HG03565 (cell line): ENCODE data around the gene MYO5A.

Source experiments
- ATAC-seq: cut with Tn5 transposase; IDR thresholded peaks from one replicate; pipeline ENCODE4 v1.9.1; 2021; ENCODE audit warnings: mild to moderate bottlenecking, moderate library complexity; ENCODE audit not compliant: unreplicated experiment

The MYO5A gene

DNA sequence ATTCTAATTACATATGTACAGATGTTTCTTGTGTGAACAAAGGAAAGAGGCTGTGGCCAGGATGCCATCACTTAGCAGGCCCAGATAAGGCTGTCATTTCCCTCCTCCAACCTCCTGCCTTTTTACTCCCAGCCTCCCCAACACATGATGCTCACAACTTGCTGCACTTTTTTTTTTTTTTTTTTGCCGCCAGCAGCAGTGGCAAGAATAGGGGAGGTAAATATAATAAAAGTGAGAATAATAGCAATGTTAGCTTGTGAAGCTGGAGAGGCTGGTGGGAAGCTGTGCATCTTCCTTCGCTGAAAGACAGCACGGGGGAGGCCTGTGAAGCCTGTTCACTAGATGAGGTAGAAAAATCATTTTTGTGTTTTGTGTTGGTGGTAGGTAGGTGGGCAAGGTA, 190.6 kb downstream of the MYO5A start:
- no peak for ATAC-seq

DNA sequence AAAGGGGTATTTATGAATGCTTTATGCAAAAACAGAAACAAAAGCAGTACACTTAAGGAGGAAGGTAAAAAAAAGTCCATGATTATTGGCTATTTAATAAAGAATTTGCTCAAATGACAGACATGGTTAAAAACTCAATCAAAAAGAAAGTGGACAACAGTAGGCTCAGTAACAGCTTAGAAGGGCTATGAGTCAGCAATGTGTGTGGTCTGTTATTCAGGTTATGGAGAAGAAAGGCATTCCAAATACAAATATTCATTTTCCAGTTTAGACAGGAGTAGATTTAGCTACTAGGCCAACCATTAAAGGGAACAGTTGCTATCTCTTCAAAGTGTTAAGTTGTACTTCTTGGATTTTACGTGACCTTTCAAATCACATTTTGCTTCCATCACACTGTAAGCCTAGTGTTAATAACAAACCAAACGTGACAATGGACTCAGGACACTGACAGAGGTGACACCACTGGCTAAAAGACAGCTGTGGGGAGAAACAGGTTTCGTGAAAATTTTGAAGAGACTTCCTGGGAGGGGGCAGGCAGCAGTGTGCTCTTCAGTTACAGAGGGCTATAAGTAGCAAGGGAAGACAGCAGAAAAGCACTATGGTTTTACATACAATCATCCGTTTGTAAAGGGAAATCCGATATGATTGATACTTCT, 191.4 kb downstream of the MYO5A start:
- ATAC-seq = no peak

DNA sequence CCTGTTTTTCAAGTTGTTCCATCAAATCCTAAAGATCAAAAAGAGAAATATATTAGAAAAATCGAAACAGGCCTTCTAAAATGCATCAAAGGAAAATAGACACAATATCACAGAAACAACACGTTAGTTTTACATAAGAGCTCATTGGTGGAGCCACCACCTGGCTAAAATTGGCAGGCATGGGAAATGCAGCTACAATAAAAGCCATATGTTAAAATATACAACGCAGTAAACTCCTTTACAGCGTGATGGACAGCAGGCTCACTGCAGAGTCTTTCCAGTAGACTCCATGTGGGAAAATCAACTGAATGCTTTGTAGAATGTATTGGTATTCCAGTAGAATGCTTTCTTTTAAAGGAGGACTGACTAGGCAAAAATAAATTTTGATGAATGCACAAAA, 192.2 kb downstream of the MYO5A start:
- ATAC-seq = no peak

DNA sequence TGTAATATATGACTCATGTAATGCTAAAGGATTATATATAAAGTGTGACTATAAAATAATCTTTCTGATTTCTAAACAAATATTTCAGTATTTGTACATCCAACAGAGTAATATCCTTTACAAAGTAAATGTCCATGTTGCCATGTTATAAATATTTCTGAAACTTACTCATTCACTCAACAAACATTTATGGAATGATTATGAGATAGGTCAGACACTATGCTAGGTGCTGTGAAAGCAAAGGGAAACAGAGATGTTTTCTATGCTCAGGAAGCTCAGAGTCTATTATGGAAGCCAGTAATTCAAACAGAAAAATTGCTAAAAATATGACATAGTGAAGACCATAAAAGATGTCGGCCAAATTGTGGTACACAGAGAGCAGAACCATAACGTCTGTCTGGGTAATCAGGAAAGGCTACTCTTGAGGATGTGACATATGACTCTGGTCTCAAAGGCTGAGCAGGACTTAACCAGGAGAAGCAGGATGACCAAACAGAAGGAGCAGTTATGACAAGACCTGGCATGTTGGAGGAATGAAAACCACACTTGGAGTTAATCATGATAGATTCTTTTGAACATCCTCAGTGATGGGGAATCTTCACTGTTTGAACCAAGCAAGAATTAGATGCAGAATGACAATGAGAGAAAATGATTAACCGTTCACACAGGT, 194.1 kb downstream of the MYO5A start:
- no peak for ATAC-seq

DNA sequence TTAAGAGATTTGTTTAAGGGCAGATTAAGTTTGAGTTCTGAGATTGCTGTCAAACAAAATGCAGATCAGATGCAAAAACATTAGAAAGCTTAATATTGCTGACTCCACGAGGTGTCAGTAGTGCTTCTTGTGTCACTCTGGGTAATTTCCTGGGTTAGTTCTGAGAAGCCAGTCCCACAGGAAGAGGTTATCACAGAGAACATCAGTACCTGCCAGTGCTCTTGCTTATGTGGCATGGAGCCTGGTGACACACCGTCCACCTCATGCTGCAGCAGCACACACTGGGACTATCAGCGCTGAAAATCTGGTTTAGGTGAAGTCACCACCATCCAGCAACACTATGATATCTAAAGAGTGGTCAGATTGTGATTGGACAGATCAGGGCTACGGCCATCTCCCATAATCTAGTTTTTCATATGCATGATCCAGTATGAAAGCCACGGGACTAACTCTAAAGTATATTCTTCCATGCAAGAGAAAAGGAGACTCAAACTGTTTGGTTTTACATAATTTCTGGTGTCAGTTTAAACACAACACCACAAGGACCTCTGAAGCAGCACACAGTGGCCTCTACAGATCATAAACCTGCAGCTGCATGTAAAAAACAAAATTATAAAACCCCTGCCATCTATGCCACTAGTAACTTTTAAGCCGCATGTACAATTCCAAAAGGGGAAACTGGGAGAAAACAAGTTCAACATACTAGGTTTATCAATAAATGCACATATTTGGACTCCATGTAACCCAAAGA, 197.0 kb downstream of the MYO5A start:
- ATAC-seq = peak; percentile 73

DNA sequence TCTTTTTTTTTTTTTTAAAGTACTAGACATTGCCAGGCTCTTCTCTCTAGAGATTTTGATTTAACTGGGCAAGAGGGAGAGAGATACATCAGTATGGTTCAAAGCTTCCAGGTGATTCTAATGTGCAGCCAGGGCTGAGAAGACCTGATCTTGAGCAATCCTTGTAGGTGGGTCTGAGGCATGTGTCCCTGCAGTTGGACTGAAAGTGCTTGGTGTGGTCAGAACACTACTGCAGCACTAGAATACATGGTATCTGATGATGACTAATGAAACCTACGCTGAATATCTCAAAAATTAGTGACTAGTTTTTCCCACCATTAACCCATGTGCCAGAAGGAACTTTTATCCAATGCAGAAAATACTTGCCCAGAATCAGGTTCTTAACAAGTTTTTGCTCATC, 198.7 kb downstream of the MYO5A start:
- no peak for ATAC-seq

DNA sequence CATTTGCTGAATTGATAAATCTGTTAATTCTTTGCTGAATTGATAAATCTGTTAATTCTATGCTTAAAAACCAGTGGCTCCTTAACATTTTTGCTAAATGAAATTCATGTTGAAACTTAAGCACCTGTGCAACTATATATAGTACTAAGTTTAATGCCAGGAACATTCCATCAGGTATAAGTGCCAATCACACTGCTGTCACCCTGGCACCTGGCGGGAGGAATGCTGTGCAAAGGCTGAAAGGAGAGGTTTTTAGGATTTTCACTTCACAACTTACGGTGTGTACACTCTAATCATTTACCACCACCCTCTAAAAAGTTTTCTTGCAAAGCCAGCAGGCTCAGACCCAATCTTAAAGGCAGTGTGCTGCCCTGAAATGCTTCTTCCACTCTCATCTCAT, 199.5 kb downstream of the MYO5A start:
- no peak for ATAC-seq

DNA sequence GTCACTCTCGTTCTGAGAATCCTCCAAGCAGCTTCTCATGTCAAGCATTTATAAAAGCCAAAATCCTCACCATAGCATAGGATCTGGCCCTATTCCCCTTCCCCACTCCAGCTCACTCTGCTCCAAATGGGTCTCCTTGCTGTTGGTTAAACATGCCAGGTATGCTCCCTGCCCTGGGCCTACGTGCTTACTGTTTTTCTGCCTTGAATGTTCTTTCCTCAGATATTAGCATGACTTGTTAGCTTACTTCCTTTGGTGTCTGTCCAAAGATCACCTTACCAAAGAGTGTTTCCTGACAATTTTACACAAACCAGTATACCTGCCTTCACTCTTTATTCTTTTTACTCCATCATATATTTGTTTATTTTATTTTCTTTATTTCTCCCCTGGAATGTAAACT, 200.0 kb downstream of the MYO5A start:
- ATAC-seq = no peak

DNA sequence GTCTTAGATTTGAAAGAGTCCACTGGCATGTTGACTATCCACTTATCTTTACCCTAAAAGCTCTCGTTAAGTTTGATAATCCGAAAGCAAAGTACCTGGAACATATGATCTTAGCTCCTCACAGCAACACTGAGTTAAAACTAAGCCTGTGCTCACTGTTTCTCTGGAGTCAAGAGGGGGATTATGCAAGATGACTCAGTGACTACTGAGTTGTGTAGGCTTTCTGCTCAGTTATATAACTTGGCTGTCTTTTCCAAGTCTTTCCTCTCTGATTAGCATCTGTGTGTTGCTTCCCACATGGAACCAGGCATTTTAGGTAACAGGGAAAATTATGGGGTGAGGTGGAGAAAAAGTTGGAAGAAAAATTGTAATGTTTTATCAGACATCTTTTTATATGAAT, 201.9 kb downstream of the MYO5A start:
- no peak for ATAC-seq

DNA sequence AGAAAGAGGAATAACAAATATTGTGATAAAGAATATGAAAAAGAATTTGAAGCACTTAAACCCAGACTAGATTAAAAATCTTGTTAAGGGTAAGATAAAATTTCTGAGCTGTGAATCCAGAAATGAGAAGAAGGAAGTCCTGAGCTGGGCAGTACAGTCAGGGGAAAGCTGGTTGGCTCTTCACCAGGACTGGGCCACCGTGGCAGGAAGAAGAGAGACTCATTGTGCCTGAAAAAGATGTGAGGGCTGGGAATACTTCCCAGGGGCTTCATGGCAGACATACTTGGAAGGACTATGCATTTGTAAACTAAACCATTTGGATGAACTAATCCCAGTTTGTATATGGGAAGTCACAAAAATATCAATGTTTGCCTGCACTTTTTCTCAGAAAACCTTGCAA, 204.6 kb downstream of the MYO5A start:
- ATAC-seq = no peak

DNA sequence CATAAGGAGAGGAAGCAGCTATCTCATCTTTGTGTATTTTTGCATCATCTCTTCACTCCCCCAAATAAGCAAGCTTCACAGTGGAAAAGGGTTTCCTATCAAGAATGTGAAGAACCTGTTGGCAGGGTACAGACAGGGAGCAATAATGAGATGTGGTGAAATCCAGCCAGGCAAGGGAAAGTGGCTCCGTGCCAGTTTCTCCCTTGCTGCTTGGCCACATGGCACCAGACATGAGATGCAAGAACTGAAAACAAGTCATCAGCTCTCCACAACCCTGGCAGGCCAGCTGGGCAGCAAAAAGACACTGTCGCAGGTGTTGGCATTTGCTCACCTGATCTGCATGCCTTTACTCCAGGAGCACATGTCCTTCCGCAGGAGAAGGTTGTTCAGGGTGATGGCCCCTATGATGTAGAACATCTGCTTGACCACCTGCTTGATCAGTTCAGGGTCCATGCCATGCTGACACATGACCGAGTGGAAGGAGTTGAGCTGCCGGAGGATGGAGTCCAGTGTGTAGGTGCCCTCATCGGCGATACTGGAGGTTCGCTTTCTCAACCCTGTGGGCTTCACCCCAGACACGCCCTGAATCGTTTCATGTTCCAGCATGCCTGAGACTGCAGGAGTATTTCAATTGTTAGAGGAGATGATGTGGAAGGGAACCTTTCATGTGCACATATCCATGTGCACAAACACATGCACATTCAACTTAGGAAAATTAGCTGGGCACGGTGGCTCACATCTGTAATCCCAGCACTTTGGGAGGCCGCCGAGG, 209.8 kb downstream of the MYO5A start:
- ATAC-seq = no peak

DNA sequence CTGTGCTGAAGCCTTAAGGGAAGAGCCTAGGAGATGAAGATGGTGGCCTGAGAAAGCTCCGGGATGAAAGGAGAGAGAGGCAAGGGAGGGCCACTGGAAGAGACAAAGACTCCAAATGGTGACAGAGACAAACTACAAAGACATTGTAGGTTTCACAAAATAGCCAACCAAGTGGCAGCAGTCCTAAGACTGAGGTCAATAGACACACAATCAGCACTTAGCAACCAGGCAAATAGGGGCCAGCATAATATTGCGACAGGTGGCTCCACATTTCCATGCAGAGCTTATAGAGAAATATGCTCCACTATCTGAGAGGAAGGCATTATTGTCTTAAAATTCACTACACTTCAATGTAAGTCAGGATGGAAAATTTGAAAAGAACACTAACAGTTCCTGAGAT, 211.0 kb downstream of the MYO5A start:
- ATAC-seq = no peak

DNA sequence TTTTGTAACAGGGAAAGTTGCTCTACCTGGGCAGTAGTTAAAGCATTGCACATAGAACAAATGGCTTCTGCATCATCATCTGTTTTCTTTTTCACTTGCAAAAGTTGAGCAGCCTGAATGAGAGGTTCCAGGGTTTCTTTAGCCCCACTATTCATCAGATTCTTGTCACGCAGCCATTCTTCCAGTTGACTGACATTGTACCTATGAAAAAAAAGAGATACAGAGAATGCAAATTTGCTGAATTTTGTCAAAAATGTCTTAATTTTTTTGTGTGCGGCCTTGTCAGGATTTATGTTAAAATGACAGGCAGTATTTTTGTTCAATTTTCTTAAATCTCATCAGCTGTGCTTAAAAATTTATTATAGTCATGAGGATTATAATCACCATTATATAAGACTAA, 211.7 kb downstream of the MYO5A start:
- no peak for ATAC-seq

DNA sequence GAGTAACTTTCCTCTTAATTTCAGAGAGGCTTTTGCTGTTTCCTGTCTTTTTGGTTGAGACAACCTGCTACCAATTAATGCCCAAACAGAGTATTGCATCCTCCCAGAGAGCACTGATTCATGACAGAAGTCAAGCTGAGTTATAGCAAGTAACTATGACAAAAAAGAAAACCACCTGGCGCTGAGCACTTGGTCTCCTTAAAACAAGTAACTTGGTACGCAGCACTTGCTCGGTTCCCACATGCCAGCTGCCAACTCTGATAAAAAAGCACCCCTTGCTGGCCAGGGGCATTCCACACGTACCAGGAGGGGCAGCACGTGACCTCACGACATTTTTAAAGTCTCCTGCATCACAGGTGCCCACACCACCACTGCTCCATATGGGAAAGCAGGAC, 219.5 kb downstream of the MYO5A start:
- peak; percentile 41 for ATAC-seq

DNA sequence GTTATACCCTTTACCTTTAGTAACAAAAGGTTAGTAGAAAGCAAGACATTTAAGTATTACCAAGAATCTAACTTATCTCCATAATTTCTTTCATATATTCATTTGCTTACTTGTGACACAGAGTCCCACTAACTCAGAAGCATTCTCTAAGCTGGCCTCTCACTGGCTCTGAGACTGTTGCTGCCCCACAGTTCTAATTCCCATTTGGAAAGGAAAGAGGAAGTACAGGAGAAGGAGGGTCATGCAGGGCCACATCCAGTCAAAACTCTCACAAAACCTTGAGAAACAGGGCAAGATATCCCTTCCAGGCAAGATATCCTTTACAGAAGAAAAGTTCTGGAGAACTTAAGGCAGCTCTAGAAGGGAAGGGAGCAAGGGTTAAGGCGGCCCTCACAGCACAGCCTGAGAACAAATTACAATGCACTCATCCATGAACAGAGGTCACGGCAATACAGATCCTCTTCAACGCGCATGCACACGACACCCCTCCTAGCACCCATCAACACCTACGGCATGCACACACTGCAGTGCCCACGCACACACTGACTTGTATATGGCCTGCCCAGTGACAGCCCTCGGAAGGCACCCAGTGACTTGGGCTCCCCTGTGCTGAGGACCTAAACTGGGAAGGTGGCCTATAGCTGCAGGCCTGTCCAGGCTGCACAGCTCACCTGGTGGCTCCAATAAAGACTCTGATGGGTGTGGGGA, 220.1 kb downstream of the MYO5A start:
- ATAC-seq = peak; percentile 51

DNA sequence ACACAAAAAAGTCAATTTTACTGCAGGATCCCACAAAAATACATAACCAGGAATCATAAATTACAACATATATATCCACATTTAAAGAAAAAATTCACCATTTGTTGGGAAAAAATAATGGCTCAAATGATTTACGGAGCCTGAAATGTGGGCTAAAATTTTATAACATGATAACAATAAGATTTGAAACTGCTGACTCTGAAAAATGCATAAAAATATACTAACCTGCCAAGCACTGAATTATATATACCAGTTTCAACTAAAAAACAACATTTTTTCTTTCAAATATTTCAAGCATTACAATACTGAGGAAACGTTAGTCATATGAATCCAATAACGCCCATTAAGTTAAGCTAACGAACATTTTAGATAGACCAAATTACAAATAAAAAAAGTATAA, 220.8 kb downstream of the MYO5A start:
- ATAC-seq = no peak

DNA sequence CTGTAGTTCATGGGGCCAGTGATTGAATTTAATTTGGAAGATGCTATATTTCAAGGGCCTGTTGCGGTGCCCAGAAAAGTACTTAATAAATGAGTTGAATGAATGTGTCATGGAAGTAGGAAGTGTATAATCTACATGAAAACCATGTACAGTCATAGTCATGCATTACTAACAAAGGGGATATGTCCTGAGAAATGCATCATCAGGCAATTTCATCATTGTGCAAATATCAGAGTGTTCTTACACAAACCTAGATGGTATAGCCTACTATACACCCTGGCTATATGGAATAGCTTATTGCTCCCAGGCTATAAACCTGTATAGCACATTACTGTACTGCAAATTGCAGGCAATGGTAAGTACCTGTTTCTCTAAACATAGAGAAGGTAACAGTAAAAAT, 222.4 kb downstream of the MYO5A start:
- no peak for ATAC-seq

DNA sequence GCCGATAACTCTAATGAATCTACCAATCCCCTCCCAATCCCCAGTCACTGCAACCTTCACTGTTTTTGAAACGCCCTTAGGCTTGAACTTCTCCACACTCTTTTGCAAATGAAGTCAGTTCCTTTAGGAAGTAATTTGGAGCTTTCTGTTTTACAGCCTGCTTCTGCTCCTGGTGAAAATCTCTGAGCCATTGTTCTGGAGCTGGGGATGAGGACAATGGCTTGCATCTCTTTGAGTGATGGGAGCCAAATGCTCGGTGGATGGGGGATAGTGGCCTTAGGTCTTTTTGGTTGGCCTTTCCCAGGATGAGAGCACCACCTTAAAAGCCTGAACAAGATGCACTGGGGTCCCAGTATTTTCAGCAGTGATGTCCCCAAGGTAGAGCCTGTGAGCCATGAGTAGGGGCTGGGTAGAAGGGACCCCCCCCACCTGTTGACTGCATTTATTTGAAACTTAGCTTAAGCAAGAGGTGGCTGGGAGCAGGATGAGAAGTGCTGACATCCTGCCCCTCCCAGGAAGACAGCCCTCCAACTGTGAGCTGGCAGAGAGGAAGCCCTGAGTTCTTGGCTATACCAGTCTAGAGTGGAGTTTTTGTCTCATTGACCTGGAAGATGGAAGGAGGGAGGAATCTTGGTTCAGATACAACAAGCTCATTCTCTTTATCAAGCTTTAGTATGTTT, 225.4 kb downstream of the MYO5A start:
- no peak for ATAC-seq

DNA sequence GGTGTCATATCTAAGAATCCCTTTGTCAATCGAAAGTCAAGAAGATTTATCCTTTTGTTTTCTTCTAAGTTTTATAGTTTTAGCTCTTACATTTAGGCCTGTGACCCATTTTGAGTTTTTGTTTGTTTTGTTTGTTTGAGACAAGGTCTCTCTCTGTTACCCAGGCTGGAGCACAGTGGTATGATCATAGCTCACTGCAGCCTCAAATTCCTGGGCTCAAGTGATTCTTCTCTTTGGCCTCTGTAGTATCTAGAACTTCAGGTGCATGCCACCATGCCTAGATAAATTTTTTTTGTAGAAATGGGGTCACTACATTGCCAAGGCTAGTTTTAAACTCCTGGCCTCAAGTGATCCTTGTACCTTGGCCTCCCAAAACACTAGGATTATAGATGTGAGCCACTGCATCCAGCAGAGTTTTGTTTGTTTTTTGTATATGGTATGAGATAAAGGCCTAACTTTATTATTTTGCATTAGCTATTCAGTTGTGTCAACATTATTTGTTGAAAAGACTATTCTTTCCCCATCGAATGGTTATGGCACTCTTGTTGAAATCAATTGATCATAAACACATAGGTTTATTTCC, 227.3 kb downstream of the MYO5A start:
- ATAC-seq = no peak

DNA sequence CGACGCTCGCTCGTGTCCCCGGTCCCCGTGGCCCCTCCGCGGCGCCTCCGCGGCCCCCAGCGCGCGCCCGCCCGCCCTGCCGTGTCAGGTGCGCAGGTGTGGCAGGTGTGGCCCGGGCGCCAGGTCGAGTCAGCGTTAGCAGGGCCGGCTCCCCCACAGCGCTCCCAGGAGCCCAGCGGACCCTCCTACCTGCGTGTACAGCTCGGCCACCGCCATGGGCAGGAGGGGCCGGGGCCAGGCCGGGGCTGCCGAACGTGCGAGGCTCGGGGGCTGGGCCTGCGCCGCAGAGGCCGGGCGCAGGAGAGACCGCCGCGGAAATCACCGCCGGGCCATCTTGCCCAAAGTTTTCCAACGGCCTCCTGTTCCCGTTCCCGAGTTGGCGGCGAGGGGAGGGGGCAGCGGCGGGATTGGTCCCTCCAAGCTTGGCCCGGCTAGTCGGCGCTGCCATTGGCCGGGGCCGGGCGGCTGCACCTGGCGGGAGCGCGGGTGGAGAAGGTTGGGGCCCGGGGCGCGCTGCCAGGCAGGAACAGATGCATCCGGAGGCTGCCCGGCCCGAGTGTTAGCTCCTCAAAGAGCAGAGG, 233.2 kb downstream of the MYO5A start, which contains the start of gene MYO5C:
MYO5C (minus strand) TSS at position 384 of the 581 bp plus-strand sequence; CDS start at position 216, 168 bp downstream.
- no peak for ATAC-seq
